ENCODE results near the gene SMIM38.

SMIM38 gene

DNA sequence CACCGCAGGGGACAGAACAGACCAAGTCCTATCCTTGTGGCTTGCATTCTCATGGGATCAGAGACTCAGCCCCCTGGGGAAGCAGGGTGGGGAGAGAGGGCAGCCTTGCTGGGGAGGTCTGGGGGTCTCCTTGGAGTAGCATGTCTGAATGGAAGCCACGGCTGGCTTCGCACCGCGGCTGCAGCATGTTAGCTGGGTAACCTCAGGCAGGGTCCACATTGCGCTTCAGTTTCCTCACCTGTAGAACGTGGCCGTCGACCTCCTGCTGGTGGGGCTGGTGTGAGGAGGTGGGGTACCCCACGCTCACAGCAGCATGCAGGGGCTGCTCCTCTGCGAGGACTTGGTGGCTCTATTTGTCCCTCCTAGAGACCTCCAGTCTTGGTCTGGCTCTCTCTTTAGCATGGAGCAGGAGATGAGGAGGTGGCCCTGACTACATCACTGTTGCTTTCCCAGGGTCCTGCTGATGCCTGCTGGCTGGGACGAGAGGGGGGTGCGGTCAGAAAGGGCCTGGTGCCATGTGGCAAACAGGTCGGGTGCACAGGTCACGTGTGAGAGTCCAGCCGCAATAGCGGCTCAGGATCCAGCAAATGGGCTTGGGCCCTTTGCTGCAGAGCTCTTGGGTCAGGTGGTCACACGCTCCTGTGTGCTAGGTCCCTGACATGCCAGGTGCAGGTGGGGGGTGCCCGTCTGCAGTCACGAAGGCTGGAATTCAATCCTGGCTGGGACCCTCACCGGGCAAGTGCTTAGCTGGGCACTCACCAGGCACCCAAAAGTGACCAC lies 35.4 kb upstream of the SMIM38 start:
- DNase-seq = no peak
- in situ Hi-C loops (cut with HindIII; ENCODE audit: low pct_ligation_motif_present, low pct_unique_long_range_greater_than_20kb, low sequenced_read_pairs) = loop anchor here (25.0 kb wide), 1 partner anchor 542 kb away; no protein-coding TSS in a partner anchor

DNA sequence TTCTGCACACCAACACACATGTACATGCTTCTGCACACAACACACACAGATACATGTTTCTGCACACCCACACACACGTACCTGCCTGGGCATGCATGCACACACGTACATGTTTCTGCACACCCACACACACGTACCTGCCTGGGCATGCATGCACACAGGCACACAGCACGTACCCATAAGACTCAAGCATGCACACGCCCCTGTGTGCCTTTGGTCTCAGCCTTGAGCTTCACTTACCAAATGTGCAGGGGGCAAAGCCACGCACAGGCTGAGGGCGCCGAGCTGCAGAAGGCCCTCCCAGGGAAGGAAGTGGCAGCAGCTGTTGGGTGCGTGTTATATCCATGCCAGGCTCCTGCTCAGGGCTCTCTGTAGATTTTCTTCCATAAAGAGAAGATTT lies 34.7 kb upstream of the SMIM38 start:
- in situ Hi-C loops (cut with HindIII; ENCODE audit: low pct_ligation_motif_present, low pct_unique_long_range_greater_than_20kb, low sequenced_read_pairs) = loop anchor here (25.0 kb wide), 1 partner anchor 541 kb away; no protein-coding TSS in a partner anchor

DNA sequence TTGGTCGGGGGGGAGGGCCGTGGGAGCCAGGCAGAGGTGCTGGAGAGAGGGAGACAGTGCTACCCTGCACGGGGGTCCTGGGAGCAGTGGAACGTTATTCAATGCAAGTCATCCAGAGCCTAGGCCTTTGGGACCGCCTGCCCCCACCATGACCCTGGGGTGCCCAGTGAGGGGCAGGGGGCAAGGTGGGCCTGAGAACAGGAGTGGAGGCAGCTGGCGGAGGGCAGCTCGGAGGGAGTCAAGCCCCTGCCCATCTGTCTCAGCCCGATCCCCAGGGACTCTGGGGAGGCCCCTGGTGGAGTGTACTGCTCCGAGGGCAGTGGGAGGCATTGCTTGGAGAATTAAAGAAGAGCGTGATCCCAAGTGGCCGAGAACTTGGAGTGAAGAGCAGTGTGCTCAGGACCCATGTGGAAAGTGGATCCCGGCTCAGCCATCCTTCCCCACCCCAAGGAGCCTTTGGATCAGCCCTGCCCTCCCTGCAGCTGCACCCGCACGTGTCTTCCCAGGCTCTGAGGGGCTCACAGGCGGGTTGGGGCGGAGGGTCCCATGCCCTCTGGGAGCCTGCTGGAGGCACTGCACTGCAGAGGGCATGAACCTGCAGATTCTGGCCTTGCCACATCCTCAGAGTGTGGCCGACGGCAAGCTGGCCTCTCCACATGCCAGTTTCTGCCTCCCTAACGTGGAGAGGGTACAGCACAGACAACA lies 34.0 kb upstream of the SMIM38 start:
- no peak for DNase-seq
- in situ Hi-C loops (cut with HindIII; ENCODE audit: low pct_ligation_motif_present, low pct_unique_long_range_greater_than_20kb, low sequenced_read_pairs) = loop anchor here (25.0 kb wide), 1 partner anchor 541 kb away; no protein-coding TSS in a partner anchor

More for the DNA sequence above, 34.7 kb upstream of the SMIM38 start:
- no peak for DNase-seq

DNA sequence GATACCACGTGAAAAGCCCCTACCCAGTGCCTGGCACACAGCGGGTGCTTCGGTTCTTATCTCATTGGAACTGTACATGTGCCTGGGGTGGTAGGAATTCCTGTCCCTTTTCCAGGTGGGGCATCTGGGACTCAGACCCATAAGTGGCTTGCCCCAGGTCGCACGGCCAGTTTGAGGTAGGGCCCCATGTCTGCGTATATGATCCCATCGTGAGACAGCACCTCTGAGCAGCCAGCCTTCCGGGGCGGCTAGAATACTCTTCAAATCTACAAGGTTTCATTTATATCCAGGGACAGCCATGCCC lies 33.5 kb upstream of the SMIM38 start:
- in situ Hi-C loops (cut with HindIII; ENCODE audit: low pct_ligation_motif_present, low pct_unique_long_range_greater_than_20kb, low sequenced_read_pairs) = loop anchor here (25.0 kb wide), 1 partner anchor 540 kb away; no protein-coding TSS in a partner anchor
- no peak for DNase-seq

DNA sequence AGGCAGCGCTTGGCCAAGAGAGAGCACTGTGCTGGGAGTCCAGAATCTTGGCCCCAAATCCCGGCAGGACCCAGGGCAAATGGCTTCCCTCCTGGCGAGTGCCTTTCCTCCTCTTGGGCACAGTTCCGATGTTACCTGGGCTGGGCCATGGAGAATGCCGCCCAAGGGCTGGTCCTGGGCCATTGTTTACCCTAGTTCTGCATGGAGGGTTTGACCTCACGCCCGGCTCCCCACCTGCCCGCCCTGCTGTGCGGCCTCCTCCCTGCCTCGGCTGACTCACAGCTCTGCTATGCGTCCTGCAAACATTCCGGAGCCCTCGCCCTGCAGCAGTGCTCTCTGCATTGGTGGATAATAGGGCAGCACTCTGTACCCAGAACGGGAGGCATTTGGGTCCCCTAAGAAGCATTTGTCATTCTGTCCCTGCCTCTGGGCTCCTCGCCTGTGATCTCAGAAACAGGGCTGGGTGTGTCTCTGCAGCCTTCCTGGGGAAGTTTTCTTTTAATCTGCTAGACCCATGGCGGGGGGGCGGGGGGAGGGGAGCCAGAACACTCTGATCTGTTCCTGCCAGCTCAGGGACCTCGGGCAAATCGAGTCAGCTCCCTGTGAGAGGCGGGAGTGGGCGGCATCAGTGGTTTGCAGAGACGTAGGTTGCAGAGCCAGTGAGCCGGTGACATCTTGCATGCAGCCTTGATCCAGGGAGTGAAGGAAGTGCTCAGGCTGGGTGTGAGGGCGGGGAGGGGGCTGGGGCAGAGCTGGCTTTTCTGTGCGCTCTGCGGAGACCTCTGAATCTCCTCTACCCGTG lies 32.9 kb upstream of the SMIM38 start:
- in situ Hi-C loops (cut with HindIII; ENCODE audit: low pct_ligation_motif_present, low pct_unique_long_range_greater_than_20kb, low sequenced_read_pairs) = loop anchor here (25.0 kb wide), 1 partner anchor 539 kb away; no protein-coding TSS in a partner anchor
- DNase-seq = peak; percentile 91

DNA sequence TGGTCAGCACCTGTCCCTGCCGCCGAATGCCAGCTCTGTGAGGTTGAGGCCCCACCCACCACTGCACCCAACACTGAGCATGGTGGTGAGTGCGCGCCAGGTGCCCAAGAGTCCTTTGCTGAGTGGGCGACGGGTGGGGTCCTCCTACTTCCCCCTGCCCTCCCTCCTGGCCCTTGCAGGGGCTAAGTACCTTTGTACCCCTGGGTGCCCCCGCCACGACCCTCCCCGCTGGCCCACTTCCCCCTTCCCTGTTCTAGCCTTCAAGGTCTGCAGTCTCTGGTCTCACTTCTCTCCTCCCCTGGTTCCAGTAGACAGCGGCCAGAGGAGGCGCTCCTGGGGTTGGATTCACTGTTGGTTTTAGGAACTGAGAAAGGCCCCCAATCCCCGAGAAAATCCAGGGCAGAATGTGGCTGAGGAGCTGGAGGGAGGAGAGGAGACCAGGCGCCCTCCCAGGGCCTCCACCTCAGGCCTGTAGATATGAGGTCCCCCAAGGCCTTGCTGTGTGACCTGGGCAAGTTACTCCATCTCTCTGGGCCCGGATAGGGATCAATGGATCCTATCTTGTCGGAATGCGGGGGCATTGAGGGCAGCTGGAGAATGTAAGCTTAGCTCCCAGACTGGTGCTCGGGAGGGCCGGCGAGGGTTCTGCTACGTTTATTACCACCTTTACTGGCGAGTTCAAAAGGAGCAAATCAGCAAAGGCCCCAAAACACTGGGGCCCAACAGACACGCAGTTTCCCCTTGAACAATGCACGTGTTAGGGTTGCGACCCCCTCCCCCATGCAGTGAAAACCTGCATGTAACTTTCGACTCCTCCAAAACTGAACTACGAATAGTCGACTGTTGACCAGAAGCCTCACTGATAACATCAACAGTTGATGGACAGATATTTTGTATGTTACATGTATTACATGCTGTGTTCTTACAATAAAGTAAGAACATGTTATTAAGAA lies 31.9 kb upstream of the SMIM38 start:
- no peak for DNase-seq
- in situ Hi-C loops (cut with HindIII; ENCODE audit: low pct_ligation_motif_present, low pct_unique_long_range_greater_than_20kb, low sequenced_read_pairs) = loop anchor here (25.0 kb wide), 1 partner anchor 538 kb away; no protein-coding TSS in a partner anchor

DNA sequence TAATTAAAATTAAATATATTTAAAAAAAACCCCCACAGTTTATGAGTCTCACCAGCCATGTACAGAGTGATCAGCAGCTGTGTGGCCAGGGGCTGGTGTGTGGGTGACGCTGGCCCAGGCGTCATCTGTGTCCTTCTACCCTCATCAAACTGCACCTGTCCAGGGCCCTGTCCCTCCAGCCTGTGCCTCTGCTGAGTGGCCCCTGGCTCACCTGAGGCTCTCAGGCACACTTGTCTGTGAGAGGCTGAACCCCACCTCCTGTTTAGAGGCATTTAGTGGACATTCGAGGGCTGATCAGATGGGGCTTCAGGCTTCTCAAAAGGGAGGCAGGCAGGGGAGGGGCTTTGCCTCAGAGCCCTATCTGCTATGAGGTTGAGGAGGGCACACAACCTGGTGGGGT lies 29.9 kb upstream of the SMIM38 start:
- in situ Hi-C loops (cut with HindIII; ENCODE audit: low pct_ligation_motif_present, low pct_unique_long_range_greater_than_20kb, low sequenced_read_pairs) = no loop called here
- no peak for DNase-seq

DNA sequence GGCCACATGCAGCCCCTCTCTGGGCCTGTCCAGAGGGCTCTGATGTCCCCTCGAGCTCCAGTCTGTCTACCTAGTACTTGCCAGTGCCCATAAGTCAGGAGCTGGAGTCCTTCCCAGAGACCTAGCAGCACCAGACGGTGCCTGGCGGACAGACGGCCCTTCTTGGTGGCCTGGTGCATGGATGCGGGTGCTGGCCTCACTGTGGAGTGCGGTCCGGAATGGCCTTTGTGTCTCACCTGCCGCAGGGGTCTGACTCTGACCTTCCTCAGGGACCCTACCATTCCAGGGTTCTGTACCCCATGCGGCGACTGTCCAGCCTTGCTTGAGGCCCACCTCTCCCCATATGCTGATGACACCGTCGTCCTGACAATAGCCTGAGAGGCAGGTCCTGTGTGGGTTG lies 29.4 kb upstream of the SMIM38 start:
- DNase-seq = no peak
- in situ Hi-C loops (cut with HindIII; ENCODE audit: low pct_ligation_motif_present, low pct_unique_long_range_greater_than_20kb, low sequenced_read_pairs) = no loop called here

DNA sequence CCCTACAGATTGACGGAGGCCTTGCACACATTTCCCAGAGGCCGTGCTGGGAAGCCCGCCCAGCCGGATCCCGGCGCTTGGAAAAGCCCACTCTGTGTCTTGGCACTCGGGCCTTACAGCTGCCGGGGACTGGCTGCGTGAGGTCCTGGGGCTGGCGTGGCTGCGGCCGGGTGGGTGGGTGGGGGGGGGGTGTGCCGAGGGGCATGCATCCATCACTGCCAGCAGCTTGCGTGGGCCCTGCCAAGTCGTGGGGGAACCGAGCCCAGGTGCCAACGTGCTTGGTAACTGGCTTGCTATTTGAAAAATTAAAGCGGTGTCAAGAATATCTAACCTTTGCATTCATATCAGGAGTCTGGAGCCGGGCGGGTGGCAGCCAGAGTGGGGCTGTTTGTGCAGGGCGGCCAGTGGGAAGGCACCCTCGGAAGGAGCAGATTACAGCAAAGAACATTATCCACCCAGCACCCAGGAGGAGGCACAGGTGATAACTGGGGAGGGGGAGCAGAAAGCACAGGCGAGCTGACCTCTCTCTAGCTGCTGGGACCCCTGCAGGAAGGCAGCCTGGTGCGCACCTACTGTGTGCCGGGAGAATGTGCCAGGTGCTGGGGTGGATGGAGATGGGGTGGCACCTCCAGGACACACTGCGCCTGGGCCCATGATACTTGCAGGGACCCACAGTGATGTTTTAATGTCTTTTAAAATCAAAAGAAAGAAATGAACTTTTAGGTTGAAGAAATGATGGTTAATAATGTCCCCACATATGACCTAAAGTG lies 28.5 kb upstream of the SMIM38 start:
- in situ Hi-C loops (cut with HindIII; ENCODE audit: low pct_ligation_motif_present, low pct_unique_long_range_greater_than_20kb, low sequenced_read_pairs) = no loop called here
- no peak for DNase-seq

DNA sequence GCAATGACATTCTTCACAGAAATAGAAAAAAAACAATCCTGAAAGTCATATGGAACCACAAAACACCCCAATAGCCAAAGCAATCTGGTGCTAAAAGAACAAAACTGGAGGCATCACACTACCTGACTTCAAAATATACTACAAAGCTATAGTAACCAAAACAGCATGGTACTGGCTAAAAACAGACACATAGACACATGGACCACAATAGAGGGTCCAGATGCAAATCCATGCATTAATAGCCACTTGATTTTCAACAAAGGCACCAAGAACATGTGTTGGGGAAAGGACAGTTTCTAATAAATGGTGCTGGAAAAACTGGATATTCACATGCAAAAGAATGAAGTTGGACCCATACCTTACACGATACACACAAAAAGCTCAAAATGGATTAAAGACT lies 27.9 kb upstream of the SMIM38 start:
- DNase-seq = no peak
- in situ Hi-C loops (cut with HindIII; ENCODE audit: low pct_ligation_motif_present, low pct_unique_long_range_greater_than_20kb, low sequenced_read_pairs) = no loop called here

DNA sequence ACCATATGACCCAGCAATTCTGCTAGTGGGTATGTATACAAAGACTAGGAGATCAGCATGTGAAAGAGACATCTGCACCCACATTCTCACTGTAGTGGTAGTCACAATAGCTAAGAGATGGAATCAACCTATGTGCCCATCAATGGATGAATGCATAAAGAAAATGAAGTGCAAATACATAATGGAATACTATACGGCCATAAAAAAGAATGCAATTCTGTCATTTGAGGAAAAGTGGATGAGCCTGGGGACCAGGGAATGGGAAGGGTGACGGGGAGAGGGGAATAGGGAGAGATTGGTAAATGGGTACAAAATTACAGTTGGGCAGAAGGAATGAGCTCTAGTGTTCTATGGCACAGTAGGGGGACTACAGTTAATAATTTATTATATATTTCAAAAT lies 26.7 kb upstream of the SMIM38 start:
- no peak for DNase-seq
- in situ Hi-C loops (cut with HindIII; ENCODE audit: low pct_ligation_motif_present, low pct_unique_long_range_greater_than_20kb, low sequenced_read_pairs) = no loop called here

DNA sequence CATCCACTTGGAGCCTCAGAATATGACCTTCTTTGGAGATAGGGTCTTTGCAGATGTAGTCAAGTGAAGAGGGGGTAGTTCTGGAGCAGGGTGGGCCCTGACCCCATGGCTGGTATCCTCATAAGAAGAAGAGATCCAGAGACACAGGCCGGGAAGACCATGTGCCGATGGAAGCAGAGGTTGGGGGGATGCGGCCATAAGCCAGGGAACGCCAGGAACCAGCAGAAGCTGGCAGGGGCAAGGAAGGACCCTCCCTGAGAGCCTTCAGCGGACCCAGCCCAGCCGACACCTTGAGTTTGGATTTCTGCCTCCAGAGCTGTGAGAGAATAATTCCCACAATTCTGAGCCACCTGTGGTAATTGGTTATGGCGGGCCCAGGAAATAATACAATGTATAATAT lies 26.1 kb upstream of the SMIM38 start:
- DNase-seq = no peak
- in situ Hi-C loops (cut with HindIII; ENCODE audit: low pct_ligation_motif_present, low pct_unique_long_range_greater_than_20kb, low sequenced_read_pairs) = no loop called here

DNA sequence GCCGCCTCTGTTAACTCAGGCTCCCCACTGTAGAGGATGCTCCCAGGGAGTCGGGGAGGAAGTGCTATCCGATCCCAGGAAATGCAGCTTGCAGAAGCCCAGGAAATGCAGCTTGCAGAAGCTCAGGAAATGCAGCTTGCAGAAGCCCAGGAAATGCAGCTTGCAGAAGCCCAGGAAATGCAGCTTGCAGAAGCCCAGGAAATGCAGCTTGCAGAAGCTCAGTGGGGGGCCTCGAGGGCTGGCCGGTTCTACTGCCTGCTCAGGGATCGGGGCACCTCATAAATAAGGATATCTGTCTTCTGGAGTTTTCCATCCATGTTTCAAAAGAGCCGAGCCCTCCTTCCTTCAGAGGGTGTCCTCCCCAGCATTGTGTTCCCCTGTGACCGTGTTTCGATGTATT lies 25.1 kb upstream of the SMIM38 start:
- in situ Hi-C loops (cut with HindIII; ENCODE audit: low pct_ligation_motif_present, low pct_unique_long_range_greater_than_20kb, low sequenced_read_pairs) = no loop called here
- no peak for DNase-seq

DNA sequence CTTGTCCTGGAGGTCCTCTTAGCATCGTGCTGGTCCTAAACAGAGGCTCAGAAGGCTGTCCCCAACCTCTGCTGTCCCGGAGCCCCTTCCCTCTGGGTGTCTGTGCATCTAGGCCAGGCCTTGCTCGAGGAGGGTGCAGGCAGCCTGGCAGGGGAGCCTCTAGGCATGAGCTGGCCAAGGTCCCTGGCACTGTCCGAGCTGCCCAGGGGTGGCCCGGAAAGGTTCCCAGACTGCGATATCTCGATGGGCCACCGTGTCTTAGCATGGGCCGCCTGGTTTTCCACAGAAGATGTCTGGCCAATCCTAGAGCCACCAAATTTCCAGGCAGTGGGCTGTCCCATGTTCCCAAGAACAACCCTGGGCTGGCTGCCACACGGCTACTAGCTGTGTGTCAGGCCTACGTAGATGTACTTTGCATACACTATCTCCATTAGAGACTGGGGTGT lies 24.6 kb upstream of the SMIM38 start:
- DNase-seq = no peak
- in situ Hi-C loops (cut with HindIII; ENCODE audit: low pct_ligation_motif_present, low pct_unique_long_range_greater_than_20kb, low sequenced_read_pairs) = no loop called here

DNA sequence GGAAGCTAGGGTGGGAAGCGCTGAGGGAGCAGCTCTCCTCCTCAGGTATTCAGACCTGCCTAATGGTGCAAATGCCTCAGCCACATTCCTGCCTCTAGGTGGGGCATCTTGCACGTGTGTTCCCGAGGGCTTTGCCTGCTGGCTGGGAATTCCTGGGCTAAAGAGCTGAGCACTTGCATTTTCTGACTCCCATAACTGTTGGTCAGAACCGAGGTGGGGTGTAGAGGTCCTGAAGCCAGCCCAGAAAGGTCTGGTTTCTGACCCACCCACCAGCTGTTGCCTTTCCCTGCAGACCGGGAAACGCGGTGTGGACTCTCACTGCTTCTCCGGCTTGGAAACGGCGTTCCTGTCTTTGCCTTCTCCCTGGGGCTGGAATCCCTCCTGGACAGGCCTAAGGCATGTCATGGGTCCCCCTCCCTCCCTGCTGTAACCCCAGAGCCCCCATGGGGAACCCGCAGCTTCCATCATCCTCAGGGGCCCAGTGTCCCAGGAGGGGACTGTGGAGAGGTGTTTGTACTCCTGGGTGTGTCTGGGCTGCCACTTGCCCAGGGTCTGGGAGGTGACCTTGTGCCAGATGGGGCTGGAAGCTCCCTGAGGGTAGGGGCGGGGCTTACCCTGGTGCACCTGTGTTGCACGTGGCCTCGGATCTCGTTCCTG lies 24.0 kb upstream of the SMIM38 start:
- in situ Hi-C loops (cut with HindIII; ENCODE audit: low pct_ligation_motif_present, low pct_unique_long_range_greater_than_20kb, low sequenced_read_pairs) = no loop called here
- peak; percentile 73 for DNase-seq

DNA sequence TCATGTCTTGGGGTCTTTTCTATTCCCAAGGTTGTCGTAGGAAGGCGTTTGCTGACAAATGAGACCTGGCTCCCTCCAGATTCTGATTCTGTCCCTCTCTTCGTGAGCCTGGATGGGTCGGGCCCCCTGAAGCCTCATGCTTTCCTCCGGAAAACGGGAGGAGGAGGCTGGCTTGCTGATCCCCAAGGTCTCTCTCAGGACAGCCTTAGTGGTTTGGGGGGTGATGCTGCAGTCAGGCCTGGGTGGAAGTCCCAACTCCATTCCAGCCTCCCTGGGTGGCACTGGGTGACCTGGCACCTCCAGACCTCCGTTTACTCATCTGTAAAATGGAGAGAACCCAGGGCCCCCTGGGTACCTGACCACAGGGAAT lies 23.4 kb upstream of the SMIM38 start:
- DNase-seq = no peak
- in situ Hi-C loops (cut with HindIII; ENCODE audit: low pct_ligation_motif_present, low pct_unique_long_range_greater_than_20kb, low sequenced_read_pairs) = no loop called here

DNA sequence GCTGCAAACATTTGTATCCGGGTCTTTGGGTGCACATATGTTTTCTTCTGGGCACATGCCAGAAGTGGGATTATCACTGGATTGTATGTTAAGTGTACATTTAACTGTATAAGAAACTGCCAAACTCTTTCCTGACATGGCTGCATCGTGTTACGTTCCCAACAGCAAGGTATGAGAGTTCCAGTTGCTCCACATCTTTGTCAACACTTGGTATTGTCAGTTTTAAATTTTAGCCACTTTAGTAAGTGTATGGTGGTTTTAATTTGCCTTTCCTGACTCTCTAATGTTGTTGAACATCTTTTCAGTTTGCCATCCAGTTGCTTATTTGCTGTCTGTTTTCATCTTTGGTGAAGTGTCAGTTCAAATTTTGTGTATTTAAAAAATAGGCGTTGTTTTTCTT lies 22.5 kb upstream of the SMIM38 start:
- no peak for DNase-seq
- in situ Hi-C loops (cut with HindIII; ENCODE audit: low pct_ligation_motif_present, low pct_unique_long_range_greater_than_20kb, low sequenced_read_pairs) = no loop called here

Measured in ACHN (cell line).